Large intestine (tissue), 3 donors: ENCODE measurements around the gene RGS14. TPM values are rescaled to one million over a fixed set of nuclear protein-coding genes. Genes with fewer than 3 reads are reported as not detected.
"Not testable (repeated sequence)": the region's sequence is repeated elsewhere in the genome, so short reads cannot be mapped to it uniquely, and the experiment has no call there.

Source experiments
- DNase-seq, 2 donors: peaks; one replicate each; pipeline versions ENCODE4 v3.0.0 to v3.0.0-alpha.2; 2013
- H3K27ac ChIP-seq: one replicate; pipeline ENCODE4 v1.5.1; 2013; ENCODE audit warnings: low read length
- H3K27me3 ChIP-seq: 2 replicates; pipeline ENCODE4 v1.6.1; 2013; ENCODE audit warnings: low read length; ENCODE audit not compliant: control insufficient read depth, insufficient read depth
- H3K36me3 ChIP-seq: 2 replicates; pipeline ENCODE4 v1.6.1; 2013; ENCODE audit warnings: low read length; ENCODE audit not compliant: control insufficient read depth, insufficient read depth
- H3K4me1 ChIP-seq: one replicate; pipeline ENCODE4 v1.6.1; 2013; ENCODE audit warnings: low read length; ENCODE audit not compliant: control insufficient read depth, insufficient read depth
- H3K4me3 ChIP-seq: one replicate; pipeline ENCODE4 v1.5.1; 2013; ENCODE audit warnings: low read length
- H3K9me3 ChIP-seq: one replicate; pipeline ENCODE4 v1.6.1; 2013; ENCODE audit warnings: mild to moderate bottlenecking, low read depth, low read length, moderate library complexity; ENCODE audit not compliant: control insufficient read depth
- WGBS: methylation state at CpG from one replicate; pipeline ENCODE4 v1.1.5; 2013; ENCODE audit warnings: low lambda C conversion rate; ENCODE audit not compliant: insufficient coverage; 5-methylcytosine and 5-hydroxymethylcytosine counted together
- polyA plus RNA-seq: library from polyadenylated mRNA; unstranded; fragments of 120-200 nt; gene quantifications from one replicate; pipeline ENCODE4 v1.2.1, GENCODE V29; 2013

The RGS14 gene
- polyA plus RNA-seq, 1 donor = 20.0 TPM

- WGBS = no CpG with 5 or more reads among the region's 42 CpGs
- Histone ChIP-seq H3K27ac (peak overlapping the region; percentile 49), H3K9me3 (peaks cover 4% of the 10 kb centered on the region), H3K4me1 (peaks cover 30% of the 10 kb centered on the region), H3K4me3 (peak overlapping the region; percentile 57), H3K27me3 (no peaks in the 10 kb centered on the region), H3K36me3 (peaks cover 4% of the 10 kb centered on the region)
- peak; percentile 89 to 94 for DNase-seq
Observed at GRCh38 chr5:177370488-177371119, 12.9 kb downstream of the RGS14 start.

GRCh38 chr5:177371120-177372033, 13.7 kb downstream of the RGS14 start:
- Histone ChIP-seq H3K36me3 (peaks cover 4% of the 10 kb centered on the region), H3K4me3 (peak overlapping the region; percentile 57), H3K27ac (peak overlapping the region; percentile 49), H3K27me3 (no peaks in the 10 kb centered on the region), H3K9me3 (peaks cover 4% of the 10 kb centered on the region), H3K4me1 (peaks cover 26% of the 10 kb centered on the region)
- DNase-seq = no peak
- WGBS = no CpG with 5 or more reads among the region's 26 CpGs

DNA sequence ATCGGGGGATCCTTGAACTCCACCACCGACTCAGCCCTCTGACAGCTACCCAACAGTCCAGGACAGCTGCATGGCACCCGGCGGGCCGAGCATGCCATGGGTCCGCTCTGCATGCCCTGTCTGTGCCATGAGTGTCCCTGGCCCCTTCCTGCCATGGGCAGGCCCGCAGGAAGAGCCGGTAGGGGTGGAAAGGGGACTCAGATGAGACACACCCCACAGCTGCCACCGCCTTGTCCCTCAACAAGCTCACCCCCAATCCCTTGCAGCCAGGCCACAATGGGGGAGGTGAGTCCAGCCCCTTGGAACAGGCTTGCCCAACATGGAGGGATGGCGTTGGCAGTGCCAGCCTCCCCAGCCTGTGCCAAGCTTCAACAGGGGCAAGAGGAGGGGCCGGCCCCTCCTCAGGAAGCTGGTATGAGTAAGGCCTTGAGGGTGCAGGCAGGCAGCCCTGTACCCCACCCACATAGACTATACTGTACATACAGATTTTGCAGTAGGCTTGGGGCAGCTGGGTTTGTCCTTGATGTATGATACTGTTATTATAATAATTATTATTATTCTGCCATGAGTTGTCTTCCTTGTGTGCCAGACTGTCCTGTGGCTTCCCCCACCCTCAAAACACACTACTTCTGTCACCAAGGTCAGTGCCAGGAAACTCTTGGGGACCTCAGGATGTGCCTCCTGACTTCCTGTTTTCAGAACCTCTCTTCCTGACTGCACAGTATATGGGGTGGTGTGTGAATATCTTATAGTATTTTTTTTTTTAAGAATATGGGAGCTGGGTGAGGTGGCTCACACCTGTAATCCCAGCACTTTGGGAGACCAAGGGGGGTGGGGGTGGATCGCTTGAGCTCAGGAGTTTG, 14.5 kb downstream of the RGS14 start:
- Histone ChIP-seq H3K36me3 (peaks cover 4% of the 10 kb centered on the region), H3K9me3 (peaks cover 4% of the 10 kb centered on the region), H3K27ac (no peak overlapping the region), H3K4me1 (peaks cover 19% of the 10 kb centered on the region), H3K27me3 (no peaks in the 10 kb centered on the region), H3K4me3 (no peak overlapping the region)
- WGBS = no CpG with 5 or more reads among the region's 12 CpGs
- no peak for DNase-seq

GRCh38 chr5:177372910-177373309, 15.2 kb downstream of the RGS14 start:
- H3K4me3 ChIP-seq = no peak overlapping the region
- no peaks in the 10 kb centered on the region for H3K27me3 ChIP-seq
- DNase-seq = no peak
- WGBS = no CpG with 5 or more reads among the region's 6 CpGs
- H3K4me1 ChIP-seq = peaks cover 17% of the 10 kb centered on the region
- H3K27ac ChIP-seq = no peak overlapping the region
- no peaks in the 10 kb centered on the region for H3K9me3 ChIP-seq
- peaks cover 4% of the 10 kb centered on the region for H3K36me3 ChIP-seq

DNA sequence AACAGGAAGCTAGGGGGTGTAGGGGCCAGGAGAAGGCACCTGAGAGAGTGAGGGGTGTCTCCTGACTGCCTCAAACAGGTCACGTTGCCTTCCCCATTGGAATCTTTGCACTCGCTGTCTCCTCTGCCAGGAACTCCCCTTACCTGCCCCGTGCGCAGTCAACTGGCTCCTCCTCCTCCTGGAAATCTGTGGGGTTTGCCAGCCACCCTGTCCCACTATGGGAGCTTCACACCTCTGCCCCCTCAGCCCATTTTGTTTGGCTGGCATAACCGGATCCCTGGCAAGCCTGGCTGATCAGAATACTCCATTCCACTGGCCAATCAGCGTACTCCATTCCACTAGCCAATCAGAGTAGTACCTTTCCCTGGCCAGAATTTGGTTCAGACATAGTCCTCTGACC, 16.1 kb downstream of the RGS14 start:
- H3K4me1 ChIP-seq = peaks cover 22% of the 10 kb centered on the region
- H3K9me3 ChIP-seq = no peaks in the 10 kb centered on the region
- no CpG with 5 or more reads among the region's 6 CpGs for WGBS
- H3K36me3 ChIP-seq = peaks cover 4% of the 10 kb centered on the region
- DNase-seq = no peak
- no peaks in the 10 kb centered on the region for H3K27me3 ChIP-seq
- H3K4me3 ChIP-seq = no peak overlapping the region
- H3K27ac ChIP-seq = no peak overlapping the region

DNA sequence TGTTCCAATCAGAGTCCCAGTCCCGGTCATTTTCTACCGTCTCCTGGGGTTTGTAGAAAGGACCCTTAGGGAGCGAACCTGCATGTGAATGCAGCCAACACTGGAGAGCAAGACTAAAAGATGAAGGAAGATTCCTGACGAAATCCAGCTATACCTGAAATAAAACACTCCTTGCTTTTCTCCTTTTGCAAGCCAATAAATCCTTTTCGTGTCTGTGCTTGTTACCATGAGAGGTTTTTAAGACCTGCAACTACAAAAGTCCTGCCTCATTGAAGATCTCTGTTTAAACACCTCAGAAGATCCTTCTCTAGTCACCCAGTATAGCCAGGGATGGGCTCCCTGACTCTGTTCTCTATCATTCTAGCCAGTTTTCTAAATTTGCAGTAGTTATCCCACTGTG, 16.5 kb downstream of the RGS14 start:
- DNase-seq = no peak
- Histone ChIP-seq H3K27me3 (no peaks in the 10 kb centered on the region), H3K4me3 (no peak overlapping the region), H3K9me3 (no peaks in the 10 kb centered on the region), H3K4me1 (peaks cover 23% of the 10 kb centered on the region), H3K27ac (no peak overlapping the region), H3K36me3 (peaks cover 4% of the 10 kb centered on the region)
- no CpG with 5 or more reads among the region's 5 CpGs for WGBS

- H3K27me3 ChIP-seq, H3K4me3 ChIP-seq, H3K27ac ChIP-seq, DNase-seq, H3K36me3 ChIP-seq, H3K9me3 ChIP-seq: not testable (repeated sequence)
- peaks cover 23% of the 10 kb centered on the region for H3K4me1 ChIP-seq
- WGBS = no CpG with 5 or more reads among the region's 5 CpGs
Observed at GRCh38 chr5:177375516-177375915, 17.8 kb downstream of the RGS14 start.

DNA sequence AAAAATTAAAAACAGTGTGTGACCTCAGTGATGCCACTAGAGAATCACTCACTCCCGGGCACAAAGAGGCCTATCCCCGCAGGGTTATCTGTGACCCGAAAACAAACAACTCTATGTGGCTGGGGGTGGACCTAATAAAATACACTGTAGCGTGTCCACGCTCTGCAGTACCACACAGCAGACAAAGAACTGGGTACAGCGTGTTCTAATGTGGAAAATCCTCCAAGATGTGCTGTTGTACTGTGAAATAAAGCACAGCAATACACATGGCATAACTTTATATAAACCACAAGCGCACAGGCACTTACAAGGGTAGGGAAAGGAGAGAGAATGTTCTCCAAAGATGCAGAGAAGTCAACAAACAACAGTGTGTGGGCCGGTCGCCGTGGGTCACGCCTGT, 18.4 kb downstream of the RGS14 start:
- Histone ChIP-seq H3K27ac (no peak overlapping the region), H3K27me3 (no peaks in the 10 kb centered on the region), H3K4me1 (peaks cover 21% of the 10 kb centered on the region), H3K36me3 (peaks cover 4% of the 10 kb centered on the region), H3K9me3 (no peaks in the 10 kb centered on the region), H3K4me3 (no peak overlapping the region)
- no CpG with 5 or more reads among the region's 11 CpGs for WGBS
- no peak for DNase-seq

DNA sequence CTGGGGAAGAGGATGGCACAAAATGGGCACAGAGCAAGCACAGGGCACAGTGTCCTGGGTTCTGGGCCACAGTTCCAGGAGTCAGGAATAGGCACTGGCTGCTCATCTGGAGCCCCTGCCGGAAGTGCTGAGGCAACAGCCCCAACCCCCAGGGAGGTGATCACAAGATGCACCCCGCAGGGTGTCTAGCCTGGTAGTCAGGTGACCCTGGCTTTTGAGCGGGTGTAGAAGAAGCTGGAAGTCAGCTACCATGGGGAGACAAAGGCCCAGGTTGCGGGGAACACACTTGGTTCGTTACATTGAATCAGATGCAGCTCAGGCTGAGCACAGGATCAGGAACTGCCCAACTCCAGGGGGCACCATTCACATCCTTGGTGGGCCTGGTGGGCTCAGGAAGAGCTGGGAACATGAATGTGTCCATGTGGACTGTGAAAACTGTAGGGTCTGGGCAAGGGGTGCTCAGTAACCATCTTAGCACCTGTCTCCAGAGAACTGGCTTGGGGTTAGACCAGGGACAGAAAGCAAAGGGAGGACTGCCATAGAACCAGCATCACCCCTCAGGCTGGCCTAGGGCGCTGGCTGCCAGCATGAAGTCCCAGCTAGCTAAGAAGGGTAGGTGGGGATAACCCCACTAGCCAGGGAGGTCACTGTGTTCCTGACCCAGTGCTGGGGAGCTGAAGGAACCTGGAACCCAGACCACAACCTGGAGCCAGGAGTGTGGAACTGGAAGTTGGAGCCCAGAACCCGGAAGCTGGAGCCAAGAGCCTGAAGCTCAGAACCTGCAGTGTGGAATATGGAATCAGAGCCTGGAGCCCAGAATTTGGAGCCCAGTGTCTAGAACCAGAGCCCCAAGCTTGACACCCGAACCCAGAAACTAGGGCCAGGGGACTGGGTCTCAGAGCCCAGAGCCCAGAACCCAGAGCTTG, 20.4 kb downstream of the RGS14 start:
- Histone ChIP-seq H3K4me3 (no peak overlapping the region), H3K36me3 (no peaks in the 10 kb centered on the region), H3K27ac (peak overlapping the region; percentile 84), H3K27me3 (peaks cover 2% of the 10 kb centered on the region), H3K4me1 (peaks cover 18% of the 10 kb centered on the region), H3K9me3 (no peaks in the 10 kb centered on the region)
- no peak for DNase-seq
- no CpG with 5 or more reads among the region's 8 CpGs for WGBS
